Activated T-cell treated with anti-CD3 and anti-CD28 coated beads for 24 hours (primary cell): ENCODE measurements around the gene COX17.

Experiments
- DNase-seq: peaks from one replicate; pipeline ENCODE4 v3.0.0-alpha.2; 2020; ENCODE audit warnings: low read depth

COX17 gene

GRCh38 chr3:119620899-119621298, 56.3 kb downstream of the COX17 start:
- DNase-seq: no peak
